B cell (primary cell): ENCODE measurements around the gene NUP98.

Source experiments
- CTCF ChIP-seq: fragments of 200-600 bp; IDR thresholded peaks from one replicate; pipeline ENCODE4 v1.8.0; 2022; ENCODE audit warnings: antibody characterized with exemption, mild to moderate bottlenecking
- EZH2 ChIP-seq: IDR thresholded peaks from 2 replicates; pipeline ENCODE4 v1.6.1; 2012; ENCODE audit warnings: borderline replicate concordance, low read depth, mild to moderate bottlenecking, moderate library complexity, low read length; ENCODE audit not compliant: insufficient read depth, poor library complexity, severe bottlenecking

- no peak for TF ChIP-seq CTCF
- no peak for TF ChIP-seq EZH2
These were observed 29.4 kb upstream of the NUP98 start for GRCh38 chr11:3826721-3827120.
